Calu3 (cell line): ENCODE data around the gene LRP6. TPM values are rescaled to one million over a fixed set of nuclear protein-coding genes. Genes with fewer than 3 reads are reported as not detected.

ENCODE experiments used
- BruUV-seq: library from RNA; stranded (reverse); fragments of 400-500 nt; replicated peaks from 2 replicates; lab custom pipeline; 2021; lab: Mats Ljungman, UMichigan
- CTCF ChIA-PET: fragments of 300-600 bp; sonication (Branson Sonifier 250); formaldehyde crosslinking; loops from one replicate; lab custom pipeline; 2022; ENCODE audit warnings: antibody characterized with exemption; lab: Charles Lee
- DNase-seq: peaks from one replicate; pipeline ENCODE4 v3.0.0; 2022
- H3K27ac Mint-ChIP-seq: one replicate; pipeline ENCODE4 v1.8.0; 2022; ENCODE audit warnings: mixed read lengths; ENCODE audit not compliant: unreplicated experiment
- H3K27me3 Mint-ChIP-seq: one replicate; pipeline ENCODE4 v1.8.0; 2022; ENCODE audit warnings: mixed read lengths; ENCODE audit not compliant: unreplicated experiment
- H3K36me3 Mint-ChIP-seq: one replicate; pipeline ENCODE4 v1.8.0; 2022; ENCODE audit warnings: mild to moderate bottlenecking, moderate library complexity, mixed read lengths; ENCODE audit not compliant: insufficient read depth, unreplicated experiment
- H3K4me1 Mint-ChIP-seq: one replicate; pipeline ENCODE4 v1.8.0; 2022; ENCODE audit warnings: mild to moderate bottlenecking, low read depth, mixed read lengths; ENCODE audit not compliant: unreplicated experiment
- H3K4me3 Mint-ChIP-seq: one replicate; pipeline ENCODE4 v1.8.0; 2022; ENCODE audit warnings: mild to moderate bottlenecking, low read depth, moderate library complexity, mixed read lengths; ENCODE audit not compliant: unreplicated experiment
- H3K9me3 Mint-ChIP-seq: one replicate; pipeline ENCODE4 v1.8.0; 2022; ENCODE audit warnings: low read depth, mixed read lengths; ENCODE audit not compliant: unreplicated experiment
- CTCF ChIP-seq: fragments of 200-600 bp; IDR thresholded peaks from one replicate; pipeline ENCODE4 v1.8.0; 2022; ENCODE audit warnings: antibody characterized with exemption; ENCODE audit not compliant: unreplicated experiment
- intact Hi-C: fragments of 100-400 bp; cut with micrococcal nuclease; formaldehyde crosslinking; loops from one replicate; pipeline ENCODE4 v1.10.0; 2022; ENCODE audit not compliant: unreplicated experiment
- total RNA-seq: library from RNA; stranded (reverse); gene quantifications from 2 replicates; pipeline ENCODE4 v1.2.3, GENCODE V29; 2022

LRP6 gene
- total RNA-seq, 1 experiment from 2014 or later, result 74.8 TPM

DNA sequence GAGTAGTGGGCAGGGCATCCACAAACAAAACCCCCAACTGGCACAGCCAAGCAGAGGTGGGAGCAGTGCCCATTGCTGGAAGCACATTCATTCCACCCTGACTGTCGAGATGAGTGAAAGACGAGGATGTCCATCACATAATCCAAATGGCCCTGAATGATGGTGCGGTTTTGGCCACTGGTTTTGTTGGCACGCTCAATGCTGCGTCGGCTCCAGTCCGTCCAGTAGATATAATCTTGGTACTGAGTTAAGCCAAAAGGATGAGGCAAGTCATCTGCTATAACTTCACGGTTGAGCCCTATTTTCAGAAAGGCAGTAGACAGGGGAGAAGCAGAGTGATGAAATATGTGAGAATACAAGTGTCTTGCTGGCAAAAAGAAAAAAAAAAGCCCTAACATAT, 108.0 kb downstream of the LRP6 start:
- intact Hi-C loops, result no loop called here
- TF ChIP-seq CTCF, result no peak
- H3K27me3 Mint-ChIP-seq, result no peaks in the 10 kb centered on the region
- CTCF ChIA-PET, result no interaction called here
- no peaks in the 10 kb centered on the region for H3K4me1 Mint-ChIP-seq
- H3K36me3 Mint-ChIP-seq, result peaks cover 26% of the 10 kb centered on the region
- H3K27ac Mint-ChIP-seq, result no peak overlapping the region
- no peak for DNase-seq
- no peak overlapping the region for H3K4me3 Mint-ChIP-seq
- H3K9me3 Mint-ChIP-seq, result no peaks in the 10 kb centered on the region
- BruUV-seq, result no TSS peak

DNA sequence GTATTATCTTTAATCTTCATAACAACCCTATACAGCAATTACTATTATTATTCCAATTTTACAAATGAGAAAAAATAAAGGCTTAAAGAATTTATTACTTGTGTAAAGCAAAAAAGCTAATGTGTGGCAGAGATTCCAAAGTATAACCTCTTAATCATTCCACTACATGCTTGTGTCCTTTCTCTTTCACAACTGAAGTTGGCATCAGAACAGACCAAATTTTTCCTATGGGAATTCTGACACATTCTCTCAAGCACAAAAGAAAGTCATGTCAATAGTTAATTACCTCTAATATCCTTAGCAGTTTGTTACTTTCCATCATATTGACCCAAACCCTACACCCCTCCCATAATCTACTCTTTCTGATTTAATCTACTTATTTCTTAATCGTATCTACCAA, 109.4 kb downstream of the LRP6 start:
- TF ChIP-seq CTCF, result no peak
- CTCF ChIA-PET, result no interaction called here
- Mint-ChIP-seq H3K27me3 (no peaks in the 10 kb centered on the region), H3K9me3 (no peaks in the 10 kb centered on the region), H3K36me3 (peaks cover 24% of the 10 kb centered on the region), H3K27ac (no peak overlapping the region), H3K4me1 (no peaks in the 10 kb centered on the region), H3K4me3 (no peak overlapping the region)
- no TSS peak for BruUV-seq
- no peak for DNase-seq
- intact Hi-C loops, result no loop called here

DNA sequence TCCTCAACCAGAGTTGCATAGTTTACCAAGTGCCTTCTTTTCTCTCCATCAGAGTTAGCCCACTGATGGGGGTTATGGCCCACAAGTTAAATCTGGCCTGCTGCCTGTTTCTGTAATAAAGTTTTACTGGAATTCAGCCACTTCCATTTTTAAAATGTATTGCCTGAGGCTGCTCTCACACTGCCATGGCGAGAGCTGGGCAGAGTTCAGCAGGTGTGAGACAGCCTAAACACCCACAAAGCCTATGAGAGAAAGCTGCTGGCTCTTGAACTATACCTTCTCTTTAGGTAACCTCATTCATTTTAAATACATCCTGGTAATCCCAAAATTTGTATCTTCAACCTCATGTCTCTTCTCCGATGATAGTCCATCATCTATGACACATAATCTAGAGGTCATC, 110.0 kb downstream of the LRP6 start:
- Mint-ChIP-seq H3K27me3 (no peaks in the 10 kb centered on the region), H3K36me3 (peaks cover 24% of the 10 kb centered on the region)

GRCh38 chr12:12156116-12156515, 110.7 kb downstream of the LRP6 start:
- DNase-seq, result no peak
- H3K4me3 Mint-ChIP-seq, result no peak overlapping the region
- intact Hi-C loops, result no loop called here
- no peak overlapping the region for H3K27ac Mint-ChIP-seq
- no peaks in the 10 kb centered on the region for H3K4me1 Mint-ChIP-seq
- H3K36me3 Mint-ChIP-seq, result peaks cover 24% of the 10 kb centered on the region
- CTCF ChIA-PET, result no interaction called here
- no peak for TF ChIP-seq CTCF
- H3K27me3 Mint-ChIP-seq, result no peaks in the 10 kb centered on the region
- no TSS peak for BruUV-seq
- H3K9me3 Mint-ChIP-seq, result no peaks in the 10 kb centered on the region

More for the DNA sequence above, 110.0 kb downstream of the LRP6 start:
- no peak for DNase-seq
- TF ChIP-seq CTCF, result no peak
- BruUV-seq, result no TSS peak
- CTCF ChIA-PET, result no interaction called here
- H3K4me1 Mint-ChIP-seq, result no peaks in the 10 kb centered on the region
- intact Hi-C loops, result no loop called here
- H3K27ac Mint-ChIP-seq, result no peak overlapping the region
- H3K9me3 Mint-ChIP-seq, result no peaks in the 10 kb centered on the region
- no peak overlapping the region for H3K4me3 Mint-ChIP-seq
